Peyer's patch (tissue), 4 donors: ENCODE data around the gene GAS7.

ENCODE experiments used
- POLR2A ChIP-seq, 2 donors: fragments of 450-650 bp; IDR thresholded peaks; one replicate each; pipeline ENCODE4 v1.5.1; 2017; ENCODE audit warnings: antibody characterized with exemption in 2 of 2, mild to moderate bottlenecking in 2 of 2, moderate library complexity in 2 of 2
- TF ChIP-seq, protein P1 (sequence below), 6 experiments: fragments of 450-650 bp in 4 of 6; fragments of 200-600 bp in 2 of 6; sonication (generic) in 1 of 6; IDR thresholded peaks; one replicate each; pipeline ENCODE4 v1.5.1; 2017 to 2019; ENCODE audit warnings: antibody characterized with exemption in 6 of 6, mild to moderate bottlenecking in 3 of 6, moderate library complexity in 1 of 6

DNA sequence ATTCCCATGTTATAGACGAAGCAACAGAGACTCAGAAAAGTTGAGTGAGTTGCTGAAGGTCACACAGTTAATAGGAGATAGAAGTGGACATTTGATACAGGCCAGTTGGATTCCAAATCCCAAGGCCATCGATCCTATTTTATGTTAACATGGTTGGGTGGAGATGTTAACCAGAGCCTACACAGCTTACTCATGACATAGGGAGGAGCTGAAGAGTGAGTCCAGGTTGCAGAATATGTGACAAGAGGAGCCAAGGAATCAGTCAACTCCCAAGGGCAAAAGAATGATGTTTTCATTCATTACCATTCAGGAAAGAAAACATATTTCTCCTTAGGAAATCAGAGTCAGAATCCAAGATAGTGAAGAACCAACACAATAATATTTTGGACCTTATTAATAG is 40.3 kb upstream of the GAS7 start:
- TF ChIP-seq, protein P1, sequence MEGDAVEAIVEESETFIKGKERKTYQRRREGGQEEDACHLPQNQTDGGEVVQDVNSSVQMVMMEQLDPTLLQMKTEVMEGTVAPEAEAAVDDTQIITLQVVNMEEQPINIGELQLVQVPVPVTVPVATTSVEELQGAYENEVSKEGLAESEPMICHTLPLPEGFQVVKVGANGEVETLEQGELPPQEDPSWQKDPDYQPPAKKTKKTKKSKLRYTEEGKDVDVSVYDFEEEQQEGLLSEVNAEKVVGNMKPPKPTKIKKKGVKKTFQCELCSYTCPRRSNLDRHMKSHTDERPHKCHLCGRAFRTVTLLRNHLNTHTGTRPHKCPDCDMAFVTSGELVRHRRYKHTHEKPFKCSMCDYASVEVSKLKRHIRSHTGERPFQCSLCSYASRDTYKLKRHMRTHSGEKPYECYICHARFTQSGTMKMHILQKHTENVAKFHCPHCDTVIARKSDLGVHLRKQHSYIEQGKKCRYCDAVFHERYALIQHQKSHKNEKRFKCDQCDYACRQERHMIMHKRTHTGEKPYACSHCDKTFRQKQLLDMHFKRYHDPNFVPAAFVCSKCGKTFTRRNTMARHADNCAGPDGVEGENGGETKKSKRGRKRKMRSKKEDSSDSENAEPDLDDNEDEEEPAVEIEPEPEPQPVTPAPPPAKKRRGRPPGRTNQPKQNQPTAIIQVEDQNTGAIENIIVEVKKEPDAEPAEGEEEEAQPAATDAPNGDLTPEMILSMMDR (IDR thresholded peaks at IDR 0.05) = no peak
- no peak for TF ChIP-seq POLR2A (IDR thresholded peaks at IDR 0.05)
